HG03066 (cell line): Measurements from ENCODE around the gene TMEM217.

Source experiments
- ATAC-seq: cut with Tn5 transposase; IDR thresholded peaks from one replicate; pipeline ENCODE4 v1.9.1; 2021; ENCODE audit warnings: low read depth; ENCODE audit not compliant: unreplicated experiment

Gene TMEM217

DNA sequence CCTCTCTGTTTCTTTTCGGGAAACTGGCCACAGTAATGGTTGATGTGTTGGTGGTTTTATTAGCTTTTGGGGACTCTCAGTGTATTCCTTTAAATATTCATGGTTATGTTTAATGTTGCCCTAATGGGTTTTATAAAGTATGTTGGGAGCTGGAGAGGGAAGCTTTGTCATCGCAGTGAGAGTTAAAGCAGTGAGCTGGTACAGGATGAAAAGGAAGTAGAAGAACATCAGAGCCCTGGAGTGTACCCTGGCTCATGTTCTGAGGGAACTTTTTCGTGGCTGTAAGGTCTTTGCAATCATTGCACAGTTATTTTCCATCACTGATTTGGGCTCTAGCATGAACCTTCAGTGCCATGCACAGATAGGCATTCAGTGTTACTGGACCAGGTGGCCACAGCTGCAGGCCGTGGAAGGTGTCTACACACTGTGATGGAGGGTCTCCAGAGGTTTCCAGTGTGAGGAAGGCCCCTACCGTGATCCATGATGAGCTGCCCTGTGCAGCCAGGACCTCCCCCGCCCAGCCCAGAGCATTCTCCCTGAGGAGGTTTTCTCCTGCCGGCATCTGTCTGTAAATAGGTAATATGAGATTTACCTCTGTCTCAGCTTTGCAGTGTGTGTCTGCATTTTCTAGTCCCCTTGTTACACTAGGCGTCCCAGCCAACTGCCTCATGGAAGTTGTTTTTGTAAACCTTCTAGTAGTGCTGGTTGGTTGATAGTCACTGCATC lies 22.4 kb upstream of the TMEM217 start:
- no peak for ATAC-seq

DNA sequence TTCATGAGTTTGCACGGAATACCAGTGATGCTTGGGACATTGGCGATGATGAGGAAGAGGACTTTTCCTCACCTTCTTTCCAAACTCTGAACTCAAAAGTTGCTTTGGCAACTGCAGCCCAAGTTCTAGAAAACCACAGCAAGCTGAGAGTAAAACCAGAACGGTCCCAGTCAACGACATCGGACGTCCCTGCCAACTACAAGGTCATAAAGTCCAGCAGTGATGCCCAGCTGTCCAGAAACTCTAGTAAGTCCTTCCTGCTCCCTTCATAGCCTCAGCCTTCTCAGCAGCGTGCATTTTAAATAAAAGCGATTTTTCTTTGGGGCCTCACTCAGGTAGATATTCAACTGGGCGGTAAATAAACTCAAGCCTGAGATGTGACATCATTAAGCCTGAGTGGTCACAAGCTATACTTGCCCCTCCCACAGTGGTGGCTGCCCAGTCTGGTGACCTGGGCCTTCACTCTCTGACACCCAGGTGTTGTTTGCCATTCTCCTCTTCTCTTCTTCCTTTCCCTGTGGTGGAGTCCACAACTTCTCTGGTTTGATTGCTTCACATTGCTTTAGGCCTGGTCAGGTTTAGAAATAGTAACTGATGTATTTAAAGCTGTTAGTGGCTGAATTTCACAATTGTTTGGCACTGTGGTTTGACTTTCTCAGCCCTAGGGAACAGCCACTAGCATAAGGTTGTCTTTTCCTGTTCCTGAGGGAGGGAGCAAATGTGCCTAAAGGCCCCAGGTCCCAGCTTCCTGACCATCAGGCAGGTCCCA lies 21.6 kb upstream of the TMEM217 start:
- no peak for ATAC-seq

DNA sequence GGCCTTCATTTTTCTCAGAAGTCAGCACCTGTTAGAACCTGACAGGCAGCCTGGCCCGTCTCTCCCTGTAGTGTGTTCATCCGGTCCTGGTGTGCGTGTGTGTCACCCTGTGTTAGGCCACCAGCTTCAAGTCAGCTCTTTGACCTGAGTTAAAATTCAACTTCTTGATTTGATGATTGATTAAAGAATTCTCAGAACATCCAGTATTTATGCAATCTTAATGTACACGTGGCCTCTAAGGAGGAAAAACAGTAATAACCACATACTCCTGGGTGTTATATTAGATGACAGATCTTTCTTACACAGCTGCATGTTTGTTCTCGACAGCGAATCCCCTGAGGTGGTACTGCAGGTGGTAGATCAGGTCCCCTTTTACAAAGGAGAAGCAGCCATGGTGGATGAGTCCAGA lies 19.1 kb upstream of the TMEM217 start:
- no peak for ATAC-seq

GRCh38 chr6:37275350-37275749 lies 17.4 kb upstream of the TMEM217 start:
- no peak for ATAC-seq

- no peak for ATAC-seq
Measured at GRCh38 chr6:37273690-37274089, 15.7 kb upstream of the TMEM217 start.

- ATAC-seq, result no peak
Measured at GRCh38 chr6:37272834-37273566, 15.1 kb upstream of the TMEM217 start.

DNA sequence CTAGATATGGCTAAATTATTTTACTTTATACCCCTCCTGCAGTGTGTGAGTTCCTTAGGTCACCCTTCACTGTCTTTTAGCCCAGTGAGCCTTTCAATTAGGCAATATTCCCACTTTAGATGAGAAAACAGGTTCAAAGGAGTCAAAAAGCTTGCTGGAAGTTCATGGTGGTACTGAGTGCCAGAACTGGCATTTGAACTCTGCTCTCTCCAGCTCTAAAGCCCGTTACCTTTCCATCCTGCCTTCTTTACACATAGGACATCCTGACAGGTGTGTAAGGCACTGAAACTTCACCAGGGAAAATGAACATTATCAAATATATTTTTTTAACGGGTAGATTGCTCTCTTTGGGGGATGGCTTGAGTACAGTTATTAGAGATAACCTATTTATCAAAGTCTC lies 11.2 kb upstream of the TMEM217 start:
- ATAC-seq, result no peak

DNA sequence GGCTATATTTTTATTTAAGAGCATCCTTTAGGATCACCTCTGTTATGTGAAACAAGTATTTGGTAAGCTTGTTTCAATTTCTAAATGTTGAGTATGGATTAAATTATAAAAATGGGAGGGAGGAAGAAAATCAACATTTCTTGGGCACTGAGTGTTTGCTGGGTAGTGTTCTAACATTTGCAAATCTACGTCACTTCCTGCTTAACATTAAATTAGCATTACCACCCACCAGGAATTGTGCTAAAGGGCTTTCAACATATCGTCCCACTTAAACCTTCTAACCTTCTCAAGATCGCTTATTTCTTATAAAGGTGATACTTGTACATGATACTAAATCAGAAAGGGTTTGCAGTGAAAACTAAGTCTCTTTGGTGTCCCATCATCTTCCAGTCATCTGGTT lies 7.9 kb upstream of the TMEM217 start:
- ATAC-seq, result no peak

- ATAC-seq, result no peak
Measured at GRCh38 chr6:37265001-37265400, 7.1 kb upstream of the TMEM217 start.

DNA sequence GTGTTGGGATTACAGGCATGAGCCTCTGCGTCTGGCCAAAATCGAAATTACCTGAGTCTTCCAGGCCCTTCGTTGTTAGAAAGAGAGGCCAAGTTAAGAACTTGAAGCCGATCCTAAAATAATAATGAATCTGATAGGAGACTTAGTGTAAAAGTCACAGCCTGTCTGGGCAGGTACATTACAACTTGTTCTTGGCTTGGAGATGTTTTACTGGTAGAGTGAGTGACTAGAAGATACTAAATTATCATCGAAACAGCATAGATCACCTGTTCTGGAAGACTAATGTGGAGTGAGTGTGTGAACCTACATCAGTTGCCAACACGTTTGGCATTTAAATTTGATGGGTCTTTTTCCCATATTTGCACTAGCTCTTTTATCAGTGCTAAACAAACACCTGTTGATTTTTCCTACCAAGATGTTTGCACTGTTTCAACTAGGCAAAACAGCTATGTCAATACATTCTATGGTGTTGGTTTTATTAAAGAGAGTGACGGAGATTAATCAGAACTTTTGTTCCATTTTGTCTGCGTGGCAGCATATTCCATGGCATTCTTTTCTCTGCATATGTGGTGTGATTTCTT lies 4.6 kb upstream of the TMEM217 start:
- ATAC-seq, result no peak

GRCh38 chr6:37261198-37261597 lies 3.3 kb upstream of the TMEM217 start:
- ATAC-seq, result no peak

DNA sequence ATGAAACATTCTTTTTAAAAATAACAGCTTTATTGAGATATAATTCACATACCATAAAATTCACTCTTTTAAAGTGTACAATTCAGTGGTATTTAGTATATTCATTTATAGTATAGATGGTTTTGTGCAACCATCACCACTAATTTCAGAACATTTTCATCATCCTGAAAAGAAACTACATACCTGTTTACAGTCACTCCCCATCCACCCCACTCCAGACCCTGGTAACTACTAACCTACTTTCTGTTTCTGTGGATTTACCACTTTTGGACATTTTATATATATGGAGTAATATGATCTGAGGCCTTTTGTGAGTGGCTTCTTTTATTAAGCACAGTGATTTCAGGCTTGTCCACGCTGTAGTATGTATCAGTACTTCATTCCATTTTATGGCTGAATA lies 2.5 kb upstream of the TMEM217 start:
- no peak for ATAC-seq

GRCh38 chr6:37260040-37260439 lies 2.1 kb upstream of the TMEM217 start:
- ATAC-seq, result no peak

- ATAC-seq, result no peak
Measured at GRCh38 chr6:37259191-37259590, 1.2 kb upstream of the TMEM217 start.

GRCh38 chr6:37258405-37259105 lies 611 bp upstream of the TMEM217 start:
- no peak for ATAC-seq

- ATAC-seq, result no peak
Measured at GRCh38 chr6:37257320-37257633, 667 bp downstream of the TMEM217 start.

GRCh38 chr6:37256692-37257319 lies 1.1 kb downstream of the TMEM217 start:
- no peak for ATAC-seq

GRCh38 chr6:37254881-37255280 lies 3.1 kb downstream of the TMEM217 start:
- no peak for ATAC-seq

GRCh38 chr6:37253486-37254007 lies 4.4 kb downstream of the TMEM217 start:
- no peak for ATAC-seq

DNA sequence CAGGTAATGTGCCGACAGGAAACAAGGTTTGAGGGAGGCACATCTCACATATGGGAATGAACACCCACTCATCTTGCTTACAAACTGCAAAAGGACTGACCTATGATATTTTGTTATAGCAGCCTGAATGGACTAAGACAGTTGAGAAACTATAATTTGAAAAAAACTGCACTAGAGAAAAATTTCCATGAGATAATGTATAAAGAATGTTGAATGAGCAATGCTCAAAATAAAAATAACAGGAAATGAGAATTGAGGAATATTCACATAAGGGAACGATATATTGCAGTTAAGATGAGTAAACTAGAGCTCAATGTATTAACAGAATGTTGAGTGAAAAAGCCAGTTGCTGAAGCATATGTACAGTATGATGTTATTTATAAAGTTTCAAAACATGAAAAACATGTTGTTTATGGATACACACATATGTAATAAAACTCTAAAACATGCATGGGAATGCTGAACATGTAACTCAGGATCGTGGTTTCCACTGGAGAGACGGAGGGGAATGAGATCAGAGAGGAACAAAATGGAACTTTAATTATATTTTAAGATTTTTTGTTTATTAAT lies 6.6 kb downstream of the TMEM217 start:
- no peak for ATAC-seq
